Esophagus squamous epithelium (tissue), 4 donors: ENCODE data around the gene CYB5B.

Experiments
- POLR2A ChIP-seq, 4 donors: fragments of 450-650 bp; IDR thresholded peaks; one replicate each; pipeline ENCODE4 v1.6.1; 2017; ENCODE audit warnings: antibody characterized with exemption in 4 of 4, mild to moderate bottlenecking in 4 of 4, moderate library complexity in 3 of 4
- TF ChIP-seq, protein P1 (sequence below), 6 experiments: fragments of 450-650 bp in 4 of 6; fragments of 200-600 bp in 2 of 6; sonication (generic) in 2 of 6; IDR thresholded peaks; one replicate each; pipeline ENCODE4 v1.5.1; 2016 to 2019; ENCODE audit warnings: antibody characterized with exemption in 6 of 6, mild to moderate bottlenecking in 4 of 6, moderate library complexity in 4 of 6

DNA sequence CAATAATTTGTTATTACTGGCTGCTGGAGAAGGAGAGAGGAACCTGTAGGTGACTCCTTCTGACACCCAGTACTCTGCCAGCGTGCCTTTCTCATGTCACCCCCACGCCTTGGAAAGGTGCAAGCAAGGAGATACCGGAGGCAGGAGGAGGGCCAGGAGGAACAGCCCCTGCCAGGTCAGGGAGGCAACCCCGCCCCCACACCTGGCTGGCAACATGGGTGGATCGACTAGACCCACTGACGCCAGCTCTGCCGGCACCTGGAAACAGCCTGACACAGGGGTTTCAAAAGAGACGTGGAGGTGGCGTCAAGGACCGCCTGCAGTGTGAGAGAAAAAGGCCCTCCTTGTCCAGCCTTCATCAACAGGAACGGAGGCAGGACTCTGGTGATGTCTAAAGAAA lies 62.3 kb downstream of the CYB5B start:
- TF ChIP-seq, protein P1, sequence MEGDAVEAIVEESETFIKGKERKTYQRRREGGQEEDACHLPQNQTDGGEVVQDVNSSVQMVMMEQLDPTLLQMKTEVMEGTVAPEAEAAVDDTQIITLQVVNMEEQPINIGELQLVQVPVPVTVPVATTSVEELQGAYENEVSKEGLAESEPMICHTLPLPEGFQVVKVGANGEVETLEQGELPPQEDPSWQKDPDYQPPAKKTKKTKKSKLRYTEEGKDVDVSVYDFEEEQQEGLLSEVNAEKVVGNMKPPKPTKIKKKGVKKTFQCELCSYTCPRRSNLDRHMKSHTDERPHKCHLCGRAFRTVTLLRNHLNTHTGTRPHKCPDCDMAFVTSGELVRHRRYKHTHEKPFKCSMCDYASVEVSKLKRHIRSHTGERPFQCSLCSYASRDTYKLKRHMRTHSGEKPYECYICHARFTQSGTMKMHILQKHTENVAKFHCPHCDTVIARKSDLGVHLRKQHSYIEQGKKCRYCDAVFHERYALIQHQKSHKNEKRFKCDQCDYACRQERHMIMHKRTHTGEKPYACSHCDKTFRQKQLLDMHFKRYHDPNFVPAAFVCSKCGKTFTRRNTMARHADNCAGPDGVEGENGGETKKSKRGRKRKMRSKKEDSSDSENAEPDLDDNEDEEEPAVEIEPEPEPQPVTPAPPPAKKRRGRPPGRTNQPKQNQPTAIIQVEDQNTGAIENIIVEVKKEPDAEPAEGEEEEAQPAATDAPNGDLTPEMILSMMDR (IDR thresholded peaks at IDR 0.05) = no peak
- TF ChIP-seq POLR2A (IDR thresholded peaks at IDR 0.05) = no peak
